Activated naive CD4-positive, alpha-beta T cell treated with anti-CD3 and anti-CD28 coated beads, Interleukin-2, amount 50 U/mL, for 24 hours (primary cell): ENCODE data around the gene LTBP1.

ENCODE experiments used
- H3K27ac Mint-ChIP-seq: one replicate; pipeline ENCODE4 v1.8.0; 2021; ENCODE audit warnings: mild to moderate bottlenecking, mixed read lengths
- H3K27me3 Mint-ChIP-seq: one replicate; pipeline ENCODE4 v1.8.0; 2021; ENCODE audit warnings: mixed read lengths
- H3K36me3 Mint-ChIP-seq: one replicate; pipeline ENCODE4 v1.8.0; 2021; ENCODE audit warnings: mixed read lengths
- H3K4me1 Mint-ChIP-seq: one replicate; pipeline ENCODE4 v1.8.0; 2021; ENCODE audit warnings: mixed read lengths
- H3K4me3 Mint-ChIP-seq: one replicate; pipeline ENCODE4 v1.8.0; 2021; ENCODE audit warnings: mild to moderate bottlenecking, mixed read lengths
- H3K9me3 Mint-ChIP-seq: one replicate; pipeline ENCODE4 v1.8.0; 2021; ENCODE audit warnings: mixed read lengths

The LTBP1 gene

GRCh38 chr2:33442528-33443079 is 495.9 kb downstream of the LTBP1 start:
- Mint-ChIP-seq H3K4me1 (no peaks in the 10 kb centered on the region), H3K9me3 (no peaks in the 10 kb centered on the region), H3K4me3 (no peak overlapping the region), H3K27me3 (peaks cover 5% of the 10 kb centered on the region), H3K27ac (no peak overlapping the region), H3K36me3 (peaks cover 1% of the 10 kb centered on the region)

GRCh38 chr2:33443274-33443829 is 496.6 kb downstream of the LTBP1 start:
- H3K4me1 Mint-ChIP-seq, result no peaks in the 10 kb centered on the region
- H3K9me3 Mint-ChIP-seq, result no peaks in the 10 kb centered on the region
- H3K4me3 Mint-ChIP-seq, result no peak overlapping the region
- H3K27ac Mint-ChIP-seq, result no peak overlapping the region
- peaks cover 1% of the 10 kb centered on the region for H3K36me3 Mint-ChIP-seq
- H3K27me3 Mint-ChIP-seq, result peaks cover 5% of the 10 kb centered on the region

GRCh38 chr2:33444967-33445366 is 498.2 kb downstream of the LTBP1 start:
- Mint-ChIP-seq H3K4me1 (no peaks in the 10 kb centered on the region), H3K9me3 (no peaks in the 10 kb centered on the region), H3K36me3 (no peaks in the 10 kb centered on the region), H3K27ac (no peak overlapping the region), H3K4me3 (no peak overlapping the region), H3K27me3 (peaks cover 3% of the 10 kb centered on the region)

GRCh38 chr2:33448220-33448899 is 501.6 kb downstream of the LTBP1 start:
- Mint-ChIP-seq H3K4me3 (no peak overlapping the region), H3K4me1 (no peaks in the 10 kb centered on the region), H3K36me3 (no peaks in the 10 kb centered on the region), H3K9me3 (peaks cover 9% of the 10 kb centered on the region), H3K27me3 (no peaks in the 10 kb centered on the region), H3K27ac (no peak overlapping the region)
